GM23338 (cell line): Measurements from ENCODE around the gene ZFYVE28. TPM values are rescaled to one million over a fixed set of nuclear protein-coding genes. Genes with fewer than 3 reads are reported as not detected.

Experiments used
- ATAC-seq: fragments of 200-7000 bp; cut with Tn5 transposase; 3 replicates; pipeline ENCODE4 v1.9.1; 2020
- DNase-seq: peaks from one replicate; pipeline ENCODE4 v3.0.0-alpha.2; 2015; ENCODE audit warnings: low spot score
- H2AFZ ChIP-seq: fragments of 200-600 bp; sonication (generic); 2 replicates; pipeline ENCODE4 v1.8.0; 2016; ENCODE audit warnings: antibody characterized with exemption, mild to moderate bottlenecking, moderate library complexity
- H3F3A ChIP-seq: fragments of 200-600 bp; sonication (generic); replicated peaks from 2 replicates; pipeline ENCODE4 v1.8.0; 2017; ENCODE audit warnings: antibody characterized with exemption, mixed run types, low read depth
- H3K27ac ChIP-seq: fragments of 200-600 bp; sonication (generic); 2 replicates; pipeline ENCODE4 v1.6.1; 2016; ENCODE audit warnings: low read depth
- H3K27me3 ChIP-seq: fragments of 200-600 bp; sonication (generic); 2 replicates; pipeline ENCODE4 v1.8.0; 2016; ENCODE audit warnings: mild to moderate bottlenecking, mixed run types, moderate library complexity; ENCODE audit not compliant: insufficient read depth
- H3K36me3 ChIP-seq: fragments of 200-600 bp; sonication (generic); 2 replicates; pipeline ENCODE4 v1.8.0; 2016; ENCODE audit warnings: mild to moderate bottlenecking; ENCODE audit not compliant: insufficient read depth
- H3K4me1 ChIP-seq: fragments of 200-600 bp; sonication (generic); 2 replicates; pipeline ENCODE4 v1.8.0; 2016; ENCODE audit warnings: mild to moderate bottlenecking, moderate library complexity; ENCODE audit not compliant: insufficient read depth
- H3K4me2 ChIP-seq: fragments of 200-600 bp; sonication (generic); 2 replicates; pipeline ENCODE4 v1.7.1; 2017; ENCODE audit warnings: mixed run types
- H3K4me3 ChIP-seq: fragments of 200-600 bp; sonication (generic); 2 replicates; pipeline ENCODE4 v1.6.1; 2016; ENCODE audit warnings: mixed run types
- H3K79me2 ChIP-seq: fragments of 200-600 bp; sonication (generic); replicated peaks from 2 replicates; pipeline ENCODE4 v1.8.0; 2017; ENCODE audit warnings: mild to moderate bottlenecking; ENCODE audit not compliant: insufficient read depth
- H3K9me2 ChIP-seq: fragments of 200-600 bp; sonication (generic); 2 replicates; pipeline ENCODE4 v1.8.0; 2017; ENCODE audit not compliant: insufficient read depth
- H4K20me1 ChIP-seq: fragments of 200-600 bp; sonication (generic); replicated peaks from 2 replicates; pipeline ENCODE4 v1.8.0; 2017; ENCODE audit warnings: mild to moderate bottlenecking; ENCODE audit not compliant: insufficient read depth
- H3K27ac Mint-ChIP-seq: 2 replicates; pipeline ENCODE4 v1.8.0; 2020; ENCODE audit warnings: inconsistent platforms, mild to moderate bottlenecking, moderate library complexity, mixed read lengths
- H3K27me3 Mint-ChIP-seq: 3 replicates; pipeline ENCODE4 v1.8.0; 2022; ENCODE audit warnings: low read depth, mild to moderate bottlenecking, moderate library complexity, mixed read lengths, inconsistent platforms; ENCODE audit not compliant: insufficient read depth, poor library complexity
- H3K36me3 Mint-ChIP-seq: 3 replicates; pipeline ENCODE4 v1.8.0; 2021; ENCODE audit warnings: low read depth, mild to moderate bottlenecking, inconsistent platforms, moderate library complexity, mixed read lengths
- H3K4me1 Mint-ChIP-seq: 3 replicates; pipeline ENCODE4 v1.8.0; 2020; ENCODE audit warnings: mild to moderate bottlenecking, inconsistent platforms, mixed read lengths
- H3K4me3 Mint-ChIP-seq: 3 replicates; pipeline ENCODE4 v1.8.0; 2021; ENCODE audit warnings: moderate library complexity, mild to moderate bottlenecking, inconsistent platforms, mixed read lengths
- H3K9me3 Mint-ChIP-seq: 3 replicates; pipeline ENCODE4 v1.8.0; 2020; ENCODE audit warnings: moderate library complexity, mild to moderate bottlenecking, inconsistent platforms, mixed read lengths
- CREB1 ChIP-seq: fragments of 250-450 bp; sonication (Bioruptor Pico); IDR thresholded peaks from 2 replicates; pipeline ENCODE4 v1.5.0; 2020; ENCODE audit warnings: low read depth, mild to moderate bottlenecking, moderate library complexity
- EZH2 ChIP-seq: fragments of 200-600 bp; sonication (generic); IDR thresholded peaks from one replicate; pipeline ENCODE4 v1.8.0; 2017; ENCODE audit warnings: antibody characterized with exemption, mild to moderate bottlenecking, low read depth; ENCODE audit not compliant: unreplicated experiment
- JUNB ChIP-seq: IDR thresholded peaks from one replicate; pipeline ENCODE4 v1.6.1; 2016; ENCODE audit warnings: antibody characterized with exemption; ENCODE audit not compliant: unreplicated experiment
- NANOG ChIP-seq: IDR thresholded peaks from 2 replicates; pipeline ENCODE4 v1.6.1; 2016; ENCODE audit warnings: antibody characterized with exemption, borderline replicate concordance
- STAT1 ChIP-seq: IDR thresholded peaks from one replicate; pipeline ENCODE4 v1.6.1; 2016; ENCODE audit warnings: antibody characterized with exemption; ENCODE audit not compliant: unreplicated experiment
- ZNF114 ChIP-seq: fragments of 250-450 bp; sonication (Bioruptor Pico); IDR thresholded peaks from 2 replicates; pipeline ENCODE4 v1.5.0; 2020; ENCODE audit warnings: mild to moderate bottlenecking, moderate library complexity
- ZNF331 ChIP-seq: fragments of 250-450 bp; sonication (Bioruptor Pico); IDR thresholded peaks from 2 replicates; pipeline ENCODE4 v1.5.0; 2020; ENCODE audit warnings: low read depth, mild to moderate bottlenecking, moderate library complexity
- polyA plus RNA-seq: library from polyadenylated mRNA; unstranded; fragments of >200 nt; fragmentation: Nextera tagmentation; extraction: Ambion mirVana; gene quantifications from 2 replicates; pipeline ENCODE4 v1.2.1, GENCODE V29; 2016
- total RNA-seq: library from RNA; depleted of rRNA; stranded (reverse); fragments of >200 nt; shearing (Covaris generic); gene quantifications from 2 replicates; pipeline ENCODE4 v1.2.3, GENCODE V29; 2014
- TF ChIP-seq, protein P1 (sequence below): IDR thresholded peaks from one replicate; pipeline ENCODE4 v1.6.1; 2018; ENCODE audit warnings: antibody characterized with exemption; ENCODE audit not compliant: unreplicated experiment
- TF ChIP-seq, protein P2 (sequence below), 2 experiments: fragments of 200-600 bp in 1 of 2; sonication (generic) in 1 of 2; conservative IDR thresholded peaks; 2 replicates each; pipeline versions ENCODE4 v1.5.1 to v1.6.1; 2016 to 2017; ENCODE audit warnings: antibody characterized with exemption in 2 of 2, low read depth in 2 of 2, mild to moderate bottlenecking in 2 of 2, moderate library complexity in 1 of 2
- TF ChIP-seq, protein P3 (sequence below): IDR thresholded peaks from 2 replicates; pipeline ENCODE4 v1.6.1; 2016; ENCODE audit warnings: antibody characterized with exemption
- TF ChIP-seq, protein P4 (sequence below): fragments of 250-450 bp; sonication (Bioruptor Pico); IDR thresholded peaks from 2 replicates; pipeline ENCODE4 v1.5.0; 2020; ENCODE audit warnings: mild to moderate bottlenecking, moderate library complexity

The ZFYVE28 gene
- total and polyA plus RNA-seq, 2 experiments from 2014 or later: 2.6 to 4.6 TPM

DNA sequence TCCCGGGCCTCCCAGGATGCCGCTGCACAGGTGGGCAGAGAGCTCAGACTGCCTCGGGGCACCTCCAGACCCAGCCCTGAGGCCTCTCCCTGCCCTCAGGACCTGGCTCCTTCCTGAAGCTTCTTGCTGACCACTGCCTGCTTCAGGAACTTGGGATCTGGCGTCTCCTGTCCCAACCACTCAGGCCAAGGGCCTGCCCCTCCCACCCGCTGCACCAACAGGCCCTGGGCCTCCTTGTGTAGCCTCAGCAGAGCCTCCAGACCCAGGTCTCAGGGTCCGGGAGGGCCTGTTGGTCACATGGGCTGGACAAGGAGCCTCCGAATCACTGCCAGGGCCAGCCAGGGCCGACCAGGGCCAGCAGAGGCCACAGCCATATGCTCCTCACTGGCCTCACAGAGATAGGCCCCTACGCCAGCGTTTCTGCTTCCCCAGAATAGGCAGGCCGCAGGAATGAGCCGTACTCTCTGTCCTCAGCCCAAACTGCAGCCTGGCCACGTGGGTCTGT lies 159.4 kb downstream of the ZFYVE28 start (continued):
- TF ChIP-seq, protein P1, sequence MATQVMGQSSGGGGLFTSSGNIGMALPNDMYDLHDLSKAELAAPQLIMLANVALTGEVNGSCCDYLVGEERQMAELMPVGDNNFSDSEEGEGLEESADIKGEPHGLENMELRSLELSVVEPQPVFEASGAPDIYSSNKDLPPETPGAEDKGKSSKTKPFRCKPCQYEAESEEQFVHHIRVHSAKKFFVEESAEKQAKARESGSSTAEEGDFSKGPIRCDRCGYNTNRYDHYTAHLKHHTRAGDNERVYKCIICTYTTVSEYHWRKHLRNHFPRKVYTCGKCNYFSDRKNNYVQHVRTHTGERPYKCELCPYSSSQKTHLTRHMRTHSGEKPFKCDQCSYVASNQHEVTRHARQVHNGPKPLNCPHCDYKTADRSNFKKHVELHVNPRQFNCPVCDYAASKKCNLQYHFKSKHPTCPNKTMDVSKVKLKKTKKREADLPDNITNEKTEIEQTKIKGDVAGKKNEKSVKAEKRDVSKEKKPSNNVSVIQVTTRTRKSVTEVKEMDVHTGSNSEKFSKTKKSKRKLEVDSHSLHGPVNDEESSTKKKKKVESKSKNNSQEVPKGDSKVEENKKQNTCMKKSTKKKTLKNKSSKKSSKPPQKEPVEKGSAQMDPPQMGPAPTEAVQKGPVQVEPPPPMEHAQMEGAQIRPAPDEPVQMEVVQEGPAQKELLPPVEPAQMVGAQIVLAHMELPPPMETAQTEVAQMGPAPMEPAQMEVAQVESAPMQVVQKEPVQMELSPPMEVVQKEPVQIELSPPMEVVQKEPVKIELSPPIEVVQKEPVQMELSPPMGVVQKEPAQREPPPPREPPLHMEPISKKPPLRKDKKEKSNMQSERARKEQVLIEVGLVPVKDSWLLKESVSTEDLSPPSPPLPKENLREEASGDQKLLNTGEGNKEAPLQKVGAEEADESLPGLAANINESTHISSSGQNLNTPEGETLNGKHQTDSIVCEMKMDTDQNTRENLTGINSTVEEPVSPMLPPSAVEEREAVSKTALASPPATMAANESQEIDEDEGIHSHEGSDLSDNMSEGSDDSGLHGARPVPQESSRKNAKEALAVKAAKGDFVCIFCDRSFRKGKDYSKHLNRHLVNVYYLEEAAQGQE: no peak
- TF ChIP-seq ZNF114 (CRISPR knock-in tag) (no peak), ZNF331 (CRISPR knock-in tag) (no peak), JUNB (no peak), EZH2 (no peak), CREB1 (CRISPR knock-in tag) (no peak), NANOG (no peak)
- TF ChIP-seq, protein P2, sequence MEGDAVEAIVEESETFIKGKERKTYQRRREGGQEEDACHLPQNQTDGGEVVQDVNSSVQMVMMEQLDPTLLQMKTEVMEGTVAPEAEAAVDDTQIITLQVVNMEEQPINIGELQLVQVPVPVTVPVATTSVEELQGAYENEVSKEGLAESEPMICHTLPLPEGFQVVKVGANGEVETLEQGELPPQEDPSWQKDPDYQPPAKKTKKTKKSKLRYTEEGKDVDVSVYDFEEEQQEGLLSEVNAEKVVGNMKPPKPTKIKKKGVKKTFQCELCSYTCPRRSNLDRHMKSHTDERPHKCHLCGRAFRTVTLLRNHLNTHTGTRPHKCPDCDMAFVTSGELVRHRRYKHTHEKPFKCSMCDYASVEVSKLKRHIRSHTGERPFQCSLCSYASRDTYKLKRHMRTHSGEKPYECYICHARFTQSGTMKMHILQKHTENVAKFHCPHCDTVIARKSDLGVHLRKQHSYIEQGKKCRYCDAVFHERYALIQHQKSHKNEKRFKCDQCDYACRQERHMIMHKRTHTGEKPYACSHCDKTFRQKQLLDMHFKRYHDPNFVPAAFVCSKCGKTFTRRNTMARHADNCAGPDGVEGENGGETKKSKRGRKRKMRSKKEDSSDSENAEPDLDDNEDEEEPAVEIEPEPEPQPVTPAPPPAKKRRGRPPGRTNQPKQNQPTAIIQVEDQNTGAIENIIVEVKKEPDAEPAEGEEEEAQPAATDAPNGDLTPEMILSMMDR (conservative IDR thresholded peaks at IDR 0.05; ENCODE audit: low read depth in 2 of 2): no peak
- TF ChIP-seq, protein P3, sequence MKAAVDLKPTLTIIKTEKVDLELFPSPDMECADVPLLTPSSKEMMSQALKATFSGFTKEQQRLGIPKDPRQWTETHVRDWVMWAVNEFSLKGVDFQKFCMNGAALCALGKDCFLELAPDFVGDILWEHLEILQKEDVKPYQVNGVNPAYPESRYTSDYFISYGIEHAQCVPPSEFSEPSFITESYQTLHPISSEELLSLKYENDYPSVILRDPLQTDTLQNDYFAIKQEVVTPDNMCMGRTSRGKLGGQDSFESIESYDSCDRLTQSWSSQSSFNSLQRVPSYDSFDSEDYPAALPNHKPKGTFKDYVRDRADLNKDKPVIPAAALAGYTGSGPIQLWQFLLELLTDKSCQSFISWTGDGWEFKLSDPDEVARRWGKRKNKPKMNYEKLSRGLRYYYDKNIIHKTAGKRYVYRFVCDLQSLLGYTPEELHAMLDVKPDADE: no peak

DNA sequence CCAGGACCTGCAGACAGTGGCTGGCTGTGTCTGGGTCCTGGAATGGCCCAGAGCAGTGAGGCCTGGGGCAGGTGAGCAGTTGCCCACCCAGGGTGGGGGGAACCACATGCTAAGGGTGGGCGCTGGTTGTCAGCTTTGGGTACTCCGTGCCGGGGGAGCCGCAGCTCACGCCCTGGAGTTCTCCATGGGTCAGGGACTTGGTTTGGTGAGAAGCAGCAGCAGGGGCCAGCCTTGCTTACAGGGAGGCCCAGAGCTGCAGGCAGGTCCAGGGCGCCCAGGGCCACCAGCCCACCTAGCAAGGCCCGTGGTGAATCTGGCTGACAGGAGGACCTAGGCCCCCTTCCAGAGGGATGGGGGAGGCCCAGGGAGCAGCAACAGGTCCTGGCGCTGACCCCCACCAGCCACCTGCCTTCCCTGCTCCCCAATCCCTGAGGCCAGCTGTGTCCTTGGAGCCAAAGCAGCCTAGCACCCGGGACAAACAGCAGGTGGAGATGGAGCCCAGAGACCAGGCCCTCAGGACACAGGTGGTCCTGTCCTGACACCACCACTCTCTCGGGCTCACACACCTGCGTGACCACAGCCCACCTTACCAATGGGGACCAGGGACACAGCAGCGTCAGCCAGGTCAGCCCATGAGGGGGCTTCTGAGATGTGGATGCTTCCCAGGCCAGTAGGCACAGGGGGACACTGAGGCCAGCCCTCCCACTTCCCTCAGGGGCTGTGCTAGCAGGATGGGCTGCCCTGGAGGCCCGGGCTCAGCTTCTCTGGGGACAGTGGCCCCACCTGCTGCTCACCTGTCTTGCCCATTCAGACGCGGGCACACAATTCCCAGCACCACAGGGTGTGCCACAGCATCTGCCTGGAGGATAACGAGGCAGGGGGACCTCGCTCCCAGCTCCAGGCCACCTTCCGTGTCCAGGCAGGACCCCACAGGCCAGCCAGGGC lies 160.1 kb downstream of the ZFYVE28 start:
- no peaks in the 10 kb centered on the region for H3K9me2 ChIP-seq
- no peaks in the 10 kb centered on the region for H3K79me2 ChIP-seq
- ATAC-seq (no peak), DNase-seq (no peak)
- no peaks in the 10 kb centered on the region for H3K36me3 ChIP-seq
- H3K4me1 Mint-ChIP-seq: peaks cover 15% of the 10 kb centered on the region
- H3K36me3 Mint-ChIP-seq: no peaks in the 10 kb centered on the region; the same call in 2 of the 3 replicates
- H3K27me3 ChIP-seq: 0 out of 2 replicates have a peak, but pooled peaks cover under 1% of the 10 kb centered on the region
- H4K20me1 ChIP-seq: no peaks in the 10 kb centered on the region
- no peak overlapping the region for H3K27ac Mint-ChIP-seq
- no peak overlapping the region for H3K4me3 ChIP-seq
- H3K9me3 Mint-ChIP-seq: no peaks in the 10 kb centered on the region
- H3K4me2 ChIP-seq: no peak overlapping the region
- no peak overlapping the region for H3K27ac ChIP-seq
- H3F3A ChIP-seq: no peaks in the 10 kb centered on the region
- H3K4me1 ChIP-seq: peaks cover 5% of the 10 kb centered on the region; the same call in 1 of the 2 replicates
- H3K27me3 Mint-ChIP-seq: peaks cover 7% of the 10 kb centered on the region
- H3K4me3 Mint-ChIP-seq: no peak overlapping the region
- H2AFZ ChIP-seq: no peak overlapping the region
- TF ChIP-seq, protein P4, sequence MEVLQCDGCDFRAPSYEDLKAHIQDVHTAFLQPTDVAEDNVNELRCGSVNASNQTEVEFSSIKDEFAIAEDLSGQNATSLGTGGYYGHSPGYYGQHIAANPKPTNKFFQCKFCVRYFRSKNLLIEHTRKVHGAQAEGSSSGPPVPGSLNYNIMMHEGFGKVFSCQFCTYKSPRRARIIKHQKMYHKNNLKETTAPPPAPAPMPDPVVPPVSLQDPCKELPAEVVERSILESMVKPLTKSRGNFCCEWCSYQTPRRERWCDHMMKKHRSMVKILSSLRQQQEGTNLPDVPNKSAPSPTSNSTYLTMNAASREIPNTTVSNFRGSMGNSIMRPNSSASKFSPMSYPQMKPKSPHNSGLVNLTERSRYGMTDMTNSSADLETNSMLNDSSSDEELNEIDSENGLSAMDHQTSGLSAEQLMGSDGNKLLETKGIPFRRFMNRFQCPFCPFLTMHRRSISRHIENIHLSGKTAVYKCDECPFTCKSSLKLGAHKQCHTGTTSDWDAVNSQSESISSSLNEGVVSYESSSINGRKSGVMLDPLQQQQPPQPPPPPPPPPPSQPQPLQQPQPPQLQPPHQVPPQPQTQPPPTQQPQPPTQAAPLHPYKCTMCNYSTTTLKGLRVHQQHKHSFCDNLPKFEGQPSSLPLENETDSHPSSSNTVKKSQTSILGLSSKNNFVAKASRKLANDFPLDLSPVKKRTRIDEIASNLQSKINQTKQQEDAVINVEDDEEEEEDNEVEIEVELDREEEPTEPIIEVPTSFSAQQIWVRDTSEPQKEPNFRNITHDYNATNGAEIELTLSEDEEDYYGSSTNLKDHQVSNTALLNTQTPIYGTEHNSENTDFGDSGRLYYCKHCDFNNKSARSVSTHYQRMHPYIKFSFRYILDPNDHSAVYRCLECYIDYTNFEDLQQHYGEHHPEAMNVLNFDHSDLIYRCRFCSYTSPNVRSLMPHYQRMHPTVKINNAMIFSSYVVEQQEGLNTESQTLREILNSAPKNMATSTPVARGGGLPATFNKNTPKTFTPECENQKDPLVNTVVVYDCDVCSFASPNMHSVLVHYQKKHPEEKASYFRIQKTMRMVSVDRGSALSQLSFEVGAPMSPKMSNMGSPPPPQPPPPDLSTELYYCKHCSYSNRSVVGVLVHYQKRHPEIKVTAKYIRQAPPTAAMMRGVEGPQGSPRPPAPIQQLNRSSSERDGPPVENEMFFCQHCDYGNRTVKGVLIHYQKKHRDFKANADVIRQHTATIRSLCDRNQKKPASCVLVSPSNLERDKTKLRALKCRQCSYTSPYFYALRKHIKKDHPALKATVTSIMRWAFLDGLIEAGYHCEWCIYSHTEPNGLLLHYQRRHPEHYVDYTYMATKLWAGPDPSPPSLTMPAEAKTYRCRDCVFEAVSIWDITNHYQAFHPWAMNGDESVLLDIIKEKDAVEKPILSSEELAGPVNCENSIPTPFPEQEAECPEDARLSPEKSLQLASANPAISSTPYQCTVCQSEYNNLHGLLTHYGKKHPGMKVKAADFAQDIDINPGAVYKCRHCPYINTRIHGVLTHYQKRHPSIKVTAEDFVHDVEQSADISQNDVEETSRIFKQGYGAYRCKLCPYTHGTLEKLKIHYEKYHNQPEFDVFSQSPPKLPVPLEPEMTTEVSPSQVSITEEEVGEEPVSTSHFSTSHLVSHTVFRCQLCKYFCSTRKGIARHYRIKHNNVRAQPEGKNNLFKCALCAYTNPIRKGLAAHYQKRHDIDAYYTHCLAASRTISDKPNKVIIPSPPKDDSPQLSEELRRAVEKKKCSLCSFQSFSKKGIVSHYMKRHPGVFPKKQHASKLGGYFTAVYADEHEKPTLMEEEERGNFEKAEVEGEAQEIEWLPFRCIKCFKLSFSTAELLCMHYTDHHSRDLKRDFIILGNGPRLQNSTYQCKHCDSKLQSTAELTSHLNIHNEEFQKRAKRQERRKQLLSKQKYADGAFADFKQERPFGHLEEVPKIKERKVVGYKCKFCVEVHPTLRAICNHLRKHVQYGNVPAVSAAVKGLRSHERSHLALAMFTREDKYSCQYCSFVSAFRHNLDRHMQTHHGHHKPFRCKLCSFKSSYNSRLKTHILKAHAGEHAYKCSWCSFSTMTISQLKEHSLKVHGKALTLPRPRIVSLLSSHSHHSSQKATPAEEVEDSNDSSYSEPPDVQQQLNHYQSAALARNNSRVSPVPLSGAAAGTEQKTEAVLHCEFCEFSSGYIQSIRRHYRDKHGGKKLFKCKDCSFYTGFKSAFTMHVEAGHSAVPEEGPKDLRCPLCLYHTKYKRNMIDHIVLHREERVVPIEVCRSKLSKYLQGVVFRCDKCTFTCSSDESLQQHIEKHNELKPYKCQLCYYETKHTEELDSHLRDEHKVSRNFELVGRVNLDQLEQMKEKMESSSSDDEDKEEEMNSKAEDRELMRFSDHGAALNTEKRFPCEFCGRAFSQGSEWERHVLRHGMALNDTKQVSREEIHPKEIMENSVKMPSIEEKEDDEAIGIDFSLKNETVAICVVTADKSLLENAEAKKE (CRISPR knock-in tag): no peak
- TF ChIP-seq STAT1: no peak
- TF ChIP-seq ZNF114 (CRISPR knock-in tag): no peak
